GM23338 (cell line): ENCODE data around the gene VWC2. TPM values are rescaled to one million over a fixed set of nuclear protein-coding genes. Genes with fewer than 3 reads are reported as not detected.
A peak's percentile ranks its signal among the peaks of the same experiment; 100 is the strongest.

Source experiments
- ATAC-seq: fragments of 200-7000 bp; cut with Tn5 transposase; 3 replicates; pipeline ENCODE4 v1.9.1; 2020
- DNase-seq: peaks from one replicate; pipeline ENCODE4 v3.0.0-alpha.2; 2015; ENCODE audit warnings: low spot score
- H2AFZ ChIP-seq: fragments of 200-600 bp; sonication (generic); 2 replicates; pipeline ENCODE4 v1.8.0; 2016; ENCODE audit warnings: antibody characterized with exemption, mild to moderate bottlenecking, moderate library complexity
- H3F3A ChIP-seq: fragments of 200-600 bp; sonication (generic); replicated peaks from 2 replicates; pipeline ENCODE4 v1.8.0; 2017; ENCODE audit warnings: antibody characterized with exemption, mixed run types, low read depth
- H3K27ac ChIP-seq: fragments of 200-600 bp; sonication (generic); 2 replicates; pipeline ENCODE4 v1.6.1; 2016; ENCODE audit warnings: low read depth
- H3K27me3 ChIP-seq: fragments of 200-600 bp; sonication (generic); 2 replicates; pipeline ENCODE4 v1.8.0; 2016; ENCODE audit warnings: mild to moderate bottlenecking, mixed run types, moderate library complexity; ENCODE audit not compliant: insufficient read depth
- H3K36me3 ChIP-seq: fragments of 200-600 bp; sonication (generic); 2 replicates; pipeline ENCODE4 v1.8.0; 2016; ENCODE audit warnings: mild to moderate bottlenecking; ENCODE audit not compliant: insufficient read depth
- H3K4me1 ChIP-seq: fragments of 200-600 bp; sonication (generic); 2 replicates; pipeline ENCODE4 v1.8.0; 2016; ENCODE audit warnings: mild to moderate bottlenecking, moderate library complexity; ENCODE audit not compliant: insufficient read depth
- H3K4me2 ChIP-seq: fragments of 200-600 bp; sonication (generic); 2 replicates; pipeline ENCODE4 v1.7.1; 2017; ENCODE audit warnings: mixed run types
- H3K4me3 ChIP-seq: fragments of 200-600 bp; sonication (generic); 2 replicates; pipeline ENCODE4 v1.6.1; 2016; ENCODE audit warnings: mixed run types
- H3K79me2 ChIP-seq: fragments of 200-600 bp; sonication (generic); replicated peaks from 2 replicates; pipeline ENCODE4 v1.8.0; 2017; ENCODE audit warnings: mild to moderate bottlenecking; ENCODE audit not compliant: insufficient read depth
- H3K9me2 ChIP-seq: fragments of 200-600 bp; sonication (generic); 2 replicates; pipeline ENCODE4 v1.8.0; 2017; ENCODE audit not compliant: insufficient read depth
- H4K20me1 ChIP-seq: fragments of 200-600 bp; sonication (generic); replicated peaks from 2 replicates; pipeline ENCODE4 v1.8.0; 2017; ENCODE audit warnings: mild to moderate bottlenecking; ENCODE audit not compliant: insufficient read depth
- H3K27ac Mint-ChIP-seq: 2 replicates; pipeline ENCODE4 v1.8.0; 2020; ENCODE audit warnings: inconsistent platforms, mild to moderate bottlenecking, moderate library complexity, mixed read lengths
- H3K27me3 Mint-ChIP-seq: 3 replicates; pipeline ENCODE4 v1.8.0; 2022; ENCODE audit warnings: low read depth, mild to moderate bottlenecking, moderate library complexity, mixed read lengths, inconsistent platforms; ENCODE audit not compliant: insufficient read depth, poor library complexity
- H3K36me3 Mint-ChIP-seq: 3 replicates; pipeline ENCODE4 v1.8.0; 2021; ENCODE audit warnings: low read depth, mild to moderate bottlenecking, inconsistent platforms, moderate library complexity, mixed read lengths
- H3K4me1 Mint-ChIP-seq: 3 replicates; pipeline ENCODE4 v1.8.0; 2020; ENCODE audit warnings: mild to moderate bottlenecking, inconsistent platforms, mixed read lengths
- H3K4me3 Mint-ChIP-seq: 3 replicates; pipeline ENCODE4 v1.8.0; 2021; ENCODE audit warnings: moderate library complexity, mild to moderate bottlenecking, inconsistent platforms, mixed read lengths
- H3K9me3 Mint-ChIP-seq: 3 replicates; pipeline ENCODE4 v1.8.0; 2020; ENCODE audit warnings: moderate library complexity, mild to moderate bottlenecking, inconsistent platforms, mixed read lengths
- NANOG ChIP-seq: IDR thresholded peaks from 2 replicates; pipeline ENCODE4 v1.6.1; 2016; ENCODE audit warnings: antibody characterized with exemption, borderline replicate concordance
- polyA plus RNA-seq: library from polyadenylated mRNA; unstranded; fragments of >200 nt; fragmentation: Nextera tagmentation; extraction: Ambion mirVana; gene quantifications from 2 replicates; pipeline ENCODE4 v1.2.1, GENCODE V29; 2016
- total RNA-seq: library from RNA; depleted of rRNA; stranded (reverse); fragments of >200 nt; shearing (Covaris generic); gene quantifications from 2 replicates; pipeline ENCODE4 v1.2.3, GENCODE V29; 2014
- TF ChIP-seq, protein P1 (sequence below): fragments of 250-450 bp; sonication (Bioruptor Pico); IDR thresholded peaks from 2 replicates; pipeline ENCODE4 v1.5.0; 2020; ENCODE audit warnings: mild to moderate bottlenecking, moderate library complexity
- TF ChIP-seq, protein P2 (sequence below), 2 experiments: fragments of 200-600 bp in 1 of 2; sonication (generic) in 1 of 2; conservative IDR thresholded peaks; 2 replicates each; pipeline versions ENCODE4 v1.5.1 to v1.6.1; 2016 to 2017; ENCODE audit warnings: antibody characterized with exemption in 2 of 2, low read depth in 2 of 2, mild to moderate bottlenecking in 2 of 2, moderate library complexity in 1 of 2
- TF ChIP-seq, protein P3 (sequence below): IDR thresholded peaks from 2 replicates; pipeline ENCODE4 v1.6.1; 2016; ENCODE audit warnings: antibody characterized with exemption

Gene VWC2
- total and polyA plus RNA-seq, 2 experiments from 2014 or later = 0.15 to 0.45 TPM

DNA sequence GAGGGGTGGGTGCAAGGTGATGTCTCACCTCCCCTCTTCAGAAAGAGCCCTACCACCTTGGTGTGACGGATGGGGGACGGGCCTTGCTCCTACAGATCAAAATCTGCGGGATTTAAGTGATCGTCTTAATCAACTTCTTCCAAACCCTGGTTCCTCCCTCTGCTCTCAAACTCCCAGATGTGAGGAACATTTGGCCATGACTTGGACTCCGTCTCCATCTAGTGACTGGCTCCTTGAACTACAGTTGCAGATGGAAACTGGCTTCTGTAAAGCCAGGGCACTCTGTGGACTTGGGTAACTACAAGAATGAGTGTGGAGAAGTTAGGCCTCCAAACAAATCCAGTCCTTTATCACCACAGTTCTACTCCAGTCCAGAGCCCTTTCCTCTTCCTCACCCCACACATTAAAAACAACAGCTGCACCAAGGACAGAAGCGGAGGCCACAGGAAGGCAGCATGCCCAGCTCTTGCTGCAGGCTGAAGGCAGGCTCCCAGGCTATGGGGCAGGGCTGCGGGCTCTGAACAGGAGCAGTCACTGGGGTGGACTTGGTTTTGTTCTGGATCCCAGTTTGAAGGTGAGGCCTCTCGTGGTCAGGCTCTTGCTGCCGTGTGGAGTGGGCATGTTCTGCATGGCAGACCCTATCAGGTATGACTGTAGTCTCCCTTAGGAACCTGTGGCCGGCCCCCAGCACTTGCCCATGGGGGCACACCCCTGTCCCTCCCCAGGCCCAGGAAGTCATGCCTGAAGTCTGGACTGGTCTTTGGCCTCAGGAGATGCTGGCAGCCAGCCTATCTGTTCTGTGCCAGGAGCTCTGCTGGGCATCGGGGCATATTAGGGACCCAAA lies 79.4 kb downstream of the VWC2 start (continued):
- TF ChIP-seq, protein P1, sequence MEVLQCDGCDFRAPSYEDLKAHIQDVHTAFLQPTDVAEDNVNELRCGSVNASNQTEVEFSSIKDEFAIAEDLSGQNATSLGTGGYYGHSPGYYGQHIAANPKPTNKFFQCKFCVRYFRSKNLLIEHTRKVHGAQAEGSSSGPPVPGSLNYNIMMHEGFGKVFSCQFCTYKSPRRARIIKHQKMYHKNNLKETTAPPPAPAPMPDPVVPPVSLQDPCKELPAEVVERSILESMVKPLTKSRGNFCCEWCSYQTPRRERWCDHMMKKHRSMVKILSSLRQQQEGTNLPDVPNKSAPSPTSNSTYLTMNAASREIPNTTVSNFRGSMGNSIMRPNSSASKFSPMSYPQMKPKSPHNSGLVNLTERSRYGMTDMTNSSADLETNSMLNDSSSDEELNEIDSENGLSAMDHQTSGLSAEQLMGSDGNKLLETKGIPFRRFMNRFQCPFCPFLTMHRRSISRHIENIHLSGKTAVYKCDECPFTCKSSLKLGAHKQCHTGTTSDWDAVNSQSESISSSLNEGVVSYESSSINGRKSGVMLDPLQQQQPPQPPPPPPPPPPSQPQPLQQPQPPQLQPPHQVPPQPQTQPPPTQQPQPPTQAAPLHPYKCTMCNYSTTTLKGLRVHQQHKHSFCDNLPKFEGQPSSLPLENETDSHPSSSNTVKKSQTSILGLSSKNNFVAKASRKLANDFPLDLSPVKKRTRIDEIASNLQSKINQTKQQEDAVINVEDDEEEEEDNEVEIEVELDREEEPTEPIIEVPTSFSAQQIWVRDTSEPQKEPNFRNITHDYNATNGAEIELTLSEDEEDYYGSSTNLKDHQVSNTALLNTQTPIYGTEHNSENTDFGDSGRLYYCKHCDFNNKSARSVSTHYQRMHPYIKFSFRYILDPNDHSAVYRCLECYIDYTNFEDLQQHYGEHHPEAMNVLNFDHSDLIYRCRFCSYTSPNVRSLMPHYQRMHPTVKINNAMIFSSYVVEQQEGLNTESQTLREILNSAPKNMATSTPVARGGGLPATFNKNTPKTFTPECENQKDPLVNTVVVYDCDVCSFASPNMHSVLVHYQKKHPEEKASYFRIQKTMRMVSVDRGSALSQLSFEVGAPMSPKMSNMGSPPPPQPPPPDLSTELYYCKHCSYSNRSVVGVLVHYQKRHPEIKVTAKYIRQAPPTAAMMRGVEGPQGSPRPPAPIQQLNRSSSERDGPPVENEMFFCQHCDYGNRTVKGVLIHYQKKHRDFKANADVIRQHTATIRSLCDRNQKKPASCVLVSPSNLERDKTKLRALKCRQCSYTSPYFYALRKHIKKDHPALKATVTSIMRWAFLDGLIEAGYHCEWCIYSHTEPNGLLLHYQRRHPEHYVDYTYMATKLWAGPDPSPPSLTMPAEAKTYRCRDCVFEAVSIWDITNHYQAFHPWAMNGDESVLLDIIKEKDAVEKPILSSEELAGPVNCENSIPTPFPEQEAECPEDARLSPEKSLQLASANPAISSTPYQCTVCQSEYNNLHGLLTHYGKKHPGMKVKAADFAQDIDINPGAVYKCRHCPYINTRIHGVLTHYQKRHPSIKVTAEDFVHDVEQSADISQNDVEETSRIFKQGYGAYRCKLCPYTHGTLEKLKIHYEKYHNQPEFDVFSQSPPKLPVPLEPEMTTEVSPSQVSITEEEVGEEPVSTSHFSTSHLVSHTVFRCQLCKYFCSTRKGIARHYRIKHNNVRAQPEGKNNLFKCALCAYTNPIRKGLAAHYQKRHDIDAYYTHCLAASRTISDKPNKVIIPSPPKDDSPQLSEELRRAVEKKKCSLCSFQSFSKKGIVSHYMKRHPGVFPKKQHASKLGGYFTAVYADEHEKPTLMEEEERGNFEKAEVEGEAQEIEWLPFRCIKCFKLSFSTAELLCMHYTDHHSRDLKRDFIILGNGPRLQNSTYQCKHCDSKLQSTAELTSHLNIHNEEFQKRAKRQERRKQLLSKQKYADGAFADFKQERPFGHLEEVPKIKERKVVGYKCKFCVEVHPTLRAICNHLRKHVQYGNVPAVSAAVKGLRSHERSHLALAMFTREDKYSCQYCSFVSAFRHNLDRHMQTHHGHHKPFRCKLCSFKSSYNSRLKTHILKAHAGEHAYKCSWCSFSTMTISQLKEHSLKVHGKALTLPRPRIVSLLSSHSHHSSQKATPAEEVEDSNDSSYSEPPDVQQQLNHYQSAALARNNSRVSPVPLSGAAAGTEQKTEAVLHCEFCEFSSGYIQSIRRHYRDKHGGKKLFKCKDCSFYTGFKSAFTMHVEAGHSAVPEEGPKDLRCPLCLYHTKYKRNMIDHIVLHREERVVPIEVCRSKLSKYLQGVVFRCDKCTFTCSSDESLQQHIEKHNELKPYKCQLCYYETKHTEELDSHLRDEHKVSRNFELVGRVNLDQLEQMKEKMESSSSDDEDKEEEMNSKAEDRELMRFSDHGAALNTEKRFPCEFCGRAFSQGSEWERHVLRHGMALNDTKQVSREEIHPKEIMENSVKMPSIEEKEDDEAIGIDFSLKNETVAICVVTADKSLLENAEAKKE (CRISPR knock-in tag) = no peak
- TF ChIP-seq, protein P2, sequence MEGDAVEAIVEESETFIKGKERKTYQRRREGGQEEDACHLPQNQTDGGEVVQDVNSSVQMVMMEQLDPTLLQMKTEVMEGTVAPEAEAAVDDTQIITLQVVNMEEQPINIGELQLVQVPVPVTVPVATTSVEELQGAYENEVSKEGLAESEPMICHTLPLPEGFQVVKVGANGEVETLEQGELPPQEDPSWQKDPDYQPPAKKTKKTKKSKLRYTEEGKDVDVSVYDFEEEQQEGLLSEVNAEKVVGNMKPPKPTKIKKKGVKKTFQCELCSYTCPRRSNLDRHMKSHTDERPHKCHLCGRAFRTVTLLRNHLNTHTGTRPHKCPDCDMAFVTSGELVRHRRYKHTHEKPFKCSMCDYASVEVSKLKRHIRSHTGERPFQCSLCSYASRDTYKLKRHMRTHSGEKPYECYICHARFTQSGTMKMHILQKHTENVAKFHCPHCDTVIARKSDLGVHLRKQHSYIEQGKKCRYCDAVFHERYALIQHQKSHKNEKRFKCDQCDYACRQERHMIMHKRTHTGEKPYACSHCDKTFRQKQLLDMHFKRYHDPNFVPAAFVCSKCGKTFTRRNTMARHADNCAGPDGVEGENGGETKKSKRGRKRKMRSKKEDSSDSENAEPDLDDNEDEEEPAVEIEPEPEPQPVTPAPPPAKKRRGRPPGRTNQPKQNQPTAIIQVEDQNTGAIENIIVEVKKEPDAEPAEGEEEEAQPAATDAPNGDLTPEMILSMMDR (conservative IDR thresholded peaks at IDR 0.05; ENCODE audit: low read depth in 2 of 2) = peak; percentile 81 to 98

DNA sequence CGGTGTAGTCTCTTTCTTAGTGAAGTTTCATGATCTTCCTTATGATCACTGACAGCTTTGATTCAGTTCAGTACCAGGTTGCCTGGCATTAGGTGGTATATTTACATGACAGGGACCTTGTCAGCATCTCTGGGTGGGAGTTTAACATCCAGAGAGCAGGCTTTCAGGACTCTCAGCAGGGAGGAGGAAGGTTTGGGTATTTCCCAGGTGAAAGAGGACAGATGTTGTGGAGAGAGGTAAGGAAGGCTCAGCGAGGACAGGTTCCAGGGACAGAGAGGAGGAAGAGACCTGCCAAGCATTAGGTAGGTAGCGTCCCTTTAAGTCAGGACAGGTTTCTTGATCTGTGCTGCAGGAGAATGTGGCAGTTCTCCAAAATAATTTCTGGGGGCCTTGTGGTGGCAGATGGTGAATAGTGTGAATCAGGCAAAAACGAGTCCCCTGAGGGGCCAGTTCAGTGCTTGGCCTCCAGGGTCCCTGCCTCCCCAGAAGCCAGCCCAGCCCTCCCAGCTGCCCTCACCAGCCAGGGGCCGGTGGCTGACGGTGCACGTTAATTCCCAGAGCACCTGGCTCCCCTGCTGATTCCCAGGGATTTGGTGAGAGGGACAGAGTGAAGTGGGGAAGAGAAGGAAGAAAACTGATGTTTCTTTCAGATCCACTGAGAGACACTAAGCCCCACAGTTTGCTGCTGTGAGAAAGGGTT lies 82.0 kb downstream of the VWC2 start:
- H3K9me2 ChIP-seq = peaks cover 9% of the 10 kb centered on the region; the same call in 1 of the 2 replicates
- H3K4me2 ChIP-seq = peak overlapping the region; percentile 40; the same call in 1 of the 2 replicates
- H3K27me3 ChIP-seq = no peaks in the 10 kb centered on the region
- H3K4me3 Mint-ChIP-seq = no peak overlapping the region
- H3K4me3 ChIP-seq = no peak overlapping the region
- peak; percentile 17 for DNase-seq
- no peaks in the 10 kb centered on the region for H3K79me2 ChIP-seq
- peak; percentile 70 for ATAC-seq
- H3K36me3 ChIP-seq = no peaks in the 10 kb centered on the region
- no peaks in the 10 kb centered on the region for H3K27me3 Mint-ChIP-seq
- 0 out of 2 replicates have a peak overlapping the region, but pooled peaks have one; percentile 28 for H3K27ac Mint-ChIP-seq
- H2AFZ ChIP-seq = no peak overlapping the region
- H3K4me1 ChIP-seq = peaks cover 4% of the 10 kb centered on the region; the same call in 1 of the 2 replicates
- peaks cover 14% of the 10 kb centered on the region; the same call in 2 of the 3 replicates for H3K36me3 Mint-ChIP-seq
- no peaks in the 10 kb centered on the region for H4K20me1 ChIP-seq
- H3K4me1 Mint-ChIP-seq = peaks cover 23% of the 10 kb centered on the region
- H3F3A ChIP-seq = no peaks in the 10 kb centered on the region
- peaks cover 8% of the 10 kb centered on the region; the same call in 1 of the 3 replicates for H3K9me3 Mint-ChIP-seq
- H3K27ac ChIP-seq = no peak overlapping the region
- TF ChIP-seq, protein P3, sequence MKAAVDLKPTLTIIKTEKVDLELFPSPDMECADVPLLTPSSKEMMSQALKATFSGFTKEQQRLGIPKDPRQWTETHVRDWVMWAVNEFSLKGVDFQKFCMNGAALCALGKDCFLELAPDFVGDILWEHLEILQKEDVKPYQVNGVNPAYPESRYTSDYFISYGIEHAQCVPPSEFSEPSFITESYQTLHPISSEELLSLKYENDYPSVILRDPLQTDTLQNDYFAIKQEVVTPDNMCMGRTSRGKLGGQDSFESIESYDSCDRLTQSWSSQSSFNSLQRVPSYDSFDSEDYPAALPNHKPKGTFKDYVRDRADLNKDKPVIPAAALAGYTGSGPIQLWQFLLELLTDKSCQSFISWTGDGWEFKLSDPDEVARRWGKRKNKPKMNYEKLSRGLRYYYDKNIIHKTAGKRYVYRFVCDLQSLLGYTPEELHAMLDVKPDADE = no peak
- TF ChIP-seq NANOG = no peak
